Gastroesophageal sphincter (tissue), 3 donors: ENCODE measurements around the gene TNFRSF6B.

Experiments used
- CTCF ChIP-seq, 4 experiments: fragments of 200-600 bp in 2 of 4; fragments of 450-650 bp in 2 of 4; sonication (generic) in 1 of 4; IDR thresholded peaks; one replicate each; pipeline ENCODE4 v1.5.1; 2017 to 2019; ENCODE audit warnings: antibody characterized with exemption in 4 of 4, mild to moderate bottlenecking in 2 of 4, moderate library complexity in 2 of 4
- EP300 ChIP-seq: sonication (generic); formaldehyde crosslinking; IDR thresholded peaks from one replicate; pipeline ENCODE4 v1.6.1; 2017; ENCODE audit warnings: antibody characterized with exemption, mild to moderate bottlenecking
- POLR2A ChIP-seq, 2 donors: fragments of 450-650 bp; IDR thresholded peaks; one replicate each; pipeline ENCODE4 v1.6.1; 2017; ENCODE audit warnings: antibody characterized with exemption in 2 of 2, mild to moderate bottlenecking in 2 of 2, moderate library complexity in 1 of 2

- TF ChIP-seq POLR2A (IDR thresholded peaks at IDR 0.05) = no peak
- TF ChIP-seq CTCF (IDR thresholded peaks at IDR 0.05) = no peak
- no peak for TF ChIP-seq EP300
Observed at GRCh38 chr20:63652192-63652980, 44.1 kb upstream of the TNFRSF6B start.
